NB4 (cell line): ENCODE results near the gene ZNF761.

ENCODE experiments used
- CTCF ChIP-seq: IDR thresholded peaks from one replicate; pipeline ENCODE4 v1.5.1; 2012; ENCODE audit warnings: low read depth, low read length
- MAX ChIP-seq: IDR thresholded peaks from 2 replicates; pipeline ENCODE4 v1.6.1; 2011; ENCODE audit warnings: low read depth, low read length
- POLR2A ChIP-seq: IDR thresholded peaks from 2 replicates; pipeline ENCODE4 v1.6.1; 2011; ENCODE audit warnings: mild to moderate bottlenecking; ENCODE audit not compliant: insufficient read length; ENCODE audit errors: extremely low read depth

GRCh38 chr19:53463263-53463662 lies 31.5 kb downstream of the ZNF761 start:
- TF ChIP-seq CTCF (no peak), POLR2A (no peak), MAX (no peak)
